ENCODE data around the gene HS1BP3. TPM values are rescaled to one million over a fixed set of nuclear protein-coding genes. Genes with fewer than 3 reads are reported as not detected.
A peak's percentile ranks its signal among the peaks of the same experiment; 100 is the strongest.

Gene HS1BP3
- total RNA-seq, 2 donors from 2014 or later, result 8.9 to 10.7 TPM

DNA sequence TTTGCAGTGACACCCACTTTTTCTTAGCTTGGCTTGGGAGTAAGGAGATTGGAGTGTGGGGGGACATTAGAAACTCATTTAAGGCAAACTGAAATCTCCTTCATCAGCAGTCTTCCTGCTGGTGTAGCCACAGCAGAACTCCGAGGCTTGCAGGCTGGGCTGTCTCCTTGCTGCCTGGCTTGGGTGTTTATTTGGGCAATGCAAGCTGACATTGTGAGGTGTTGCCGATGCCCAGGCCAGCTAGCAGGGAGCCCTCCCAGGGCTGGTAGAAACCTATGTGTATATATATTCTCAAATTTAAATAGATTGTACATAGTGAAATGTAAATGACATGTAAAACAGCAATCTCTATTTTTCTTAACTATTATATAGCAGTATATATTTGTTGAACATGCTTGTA, 27.9 kb upstream of the HS1BP3 start:
- Mint-ChIP-seq H3K27ac (no peak overlapping the region), H3K4me3 (no peak overlapping the region), H3K4me1 (no peaks in the 10 kb centered on the region), H3K36me3 (ENCODE audit: low read depth) (peaks cover 27% of the 10 kb centered on the region), H3K9me3 (no peaks in the 10 kb centered on the region), H3K27me3 (peaks cover 7% of the 10 kb centered on the region)
- no peak for ATAC-seq (replicated peaks)

GRCh38 chr2:20678086-20678395, 27.1 kb upstream of the HS1BP3 start:
- Mint-ChIP-seq H3K36me3 (ENCODE audit: low read depth) (peaks cover 20% of the 10 kb centered on the region), H3K4me1 (no peaks in the 10 kb centered on the region), H3K9me3 (no peaks in the 10 kb centered on the region), H3K4me3 (no peak overlapping the region), H3K27ac (no peak overlapping the region), H3K27me3 (peaks cover 14% of the 10 kb centered on the region)
- no peak for ATAC-seq (replicated peaks)

GRCh38 chr2:20677301-20678085, 26.6 kb upstream of the HS1BP3 start:
- Mint-ChIP-seq H3K9me3 (no peaks in the 10 kb centered on the region), H3K27me3 (peaks cover 18% of the 10 kb centered on the region), H3K4me1 (no peaks in the 10 kb centered on the region), H3K27ac (no peak overlapping the region), H3K36me3 (ENCODE audit: low read depth) (peaks cover 16% of the 10 kb centered on the region), H3K4me3 (no peak overlapping the region)
- ATAC-seq (replicated peaks), result no peak

- no peak for ATAC-seq (replicated peaks)
- no peaks in the 10 kb centered on the region for H3K9me3 Mint-ChIP-seq
- H3K27ac Mint-ChIP-seq, result no peak overlapping the region
- H3K36me3 Mint-ChIP-seq (ENCODE audit: low read depth), result peaks cover 7% of the 10 kb centered on the region
- H3K27me3 Mint-ChIP-seq, result peaks cover 24% of the 10 kb centered on the region
- H3K4me3 Mint-ChIP-seq, result no peak overlapping the region
- H3K4me1 Mint-ChIP-seq, result no peaks in the 10 kb centered on the region
Observed at GRCh38 chr2:20676353-20677215, 25.7 kb upstream of the HS1BP3 start.

DNA sequence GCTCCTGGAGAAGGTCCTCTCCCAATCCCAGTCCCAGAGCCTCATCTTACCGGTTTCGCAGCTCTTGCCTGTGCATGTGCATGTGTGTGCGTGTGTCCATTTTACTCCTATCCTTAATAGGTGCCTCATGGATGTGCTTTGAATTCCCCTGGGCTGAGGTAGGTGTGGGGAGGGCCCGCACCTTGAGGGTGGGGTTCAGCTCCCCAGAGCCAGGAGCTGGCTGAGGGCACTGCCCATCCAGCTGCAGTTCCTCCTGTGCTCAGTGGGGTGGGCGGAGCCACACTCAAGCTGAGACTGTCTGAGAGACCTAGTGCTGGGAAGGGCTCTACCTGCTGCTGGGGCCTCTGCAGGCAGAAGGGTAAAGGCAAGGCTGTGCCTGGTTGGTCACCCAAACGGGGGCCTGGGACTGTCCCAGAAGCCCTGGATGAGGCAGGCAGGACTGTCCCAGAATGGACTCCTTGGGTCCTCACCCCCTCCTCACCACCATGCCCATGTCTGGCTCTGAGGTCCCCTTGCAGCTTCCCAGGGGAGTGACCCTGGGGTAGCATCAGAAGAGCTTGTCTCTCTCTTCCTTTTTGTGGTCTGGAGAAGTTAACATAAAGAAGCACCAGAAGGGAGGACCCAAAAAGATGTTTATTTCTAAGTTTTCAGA, 24.9 kb upstream of the HS1BP3 start:
- Mint-ChIP-seq H3K27ac (no peak overlapping the region), H3K4me1 (no peaks in the 10 kb centered on the region), H3K9me3 (no peaks in the 10 kb centered on the region), H3K27me3 (peaks cover 29% of the 10 kb centered on the region), H3K36me3 (ENCODE audit: low read depth) (no peaks in the 10 kb centered on the region), H3K4me3 (no peak overlapping the region)
- peak; percentile 48 for ATAC-seq (replicated peaks)

DNA sequence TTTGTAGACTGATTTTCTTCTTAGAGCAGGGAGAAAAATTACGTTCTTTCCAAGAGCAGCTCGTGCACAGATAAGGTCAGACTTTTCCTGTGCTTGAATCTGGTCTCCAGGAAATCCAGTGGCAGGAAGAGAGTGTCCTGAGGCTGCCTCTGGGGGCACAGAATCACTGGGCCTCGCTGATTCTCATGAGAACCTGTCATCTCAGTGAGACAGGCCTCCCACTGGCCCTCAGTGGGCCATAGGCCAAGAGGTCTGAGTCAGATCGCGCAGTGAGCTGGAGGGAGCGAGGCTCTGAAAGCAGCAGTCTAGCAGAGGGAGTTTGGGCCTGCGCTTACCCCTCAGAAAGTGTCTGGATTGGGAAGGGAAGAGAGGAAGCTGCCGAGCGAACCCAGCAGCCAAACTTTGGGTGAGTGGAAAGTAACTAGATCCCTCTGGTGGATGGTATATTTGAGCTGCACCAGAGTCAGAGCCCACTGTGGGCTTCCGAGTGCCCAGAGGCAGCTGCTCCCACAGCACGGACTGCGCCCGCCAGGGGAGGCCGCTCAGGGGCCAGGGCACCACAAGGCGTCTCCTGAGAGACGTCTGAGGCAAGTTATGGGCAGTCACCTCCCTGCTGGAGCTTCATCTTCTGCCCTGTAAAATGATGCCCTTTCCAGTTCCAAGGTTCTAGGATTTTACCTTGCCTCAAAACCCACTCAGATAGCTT, 24.2 kb upstream of the HS1BP3 start:
- Mint-ChIP-seq H3K27me3 (peaks cover 29% of the 10 kb centered on the region), H3K4me3 (no peak overlapping the region), H3K36me3 (ENCODE audit: low read depth) (no peaks in the 10 kb centered on the region), H3K4me1 (no peaks in the 10 kb centered on the region), H3K27ac (no peak overlapping the region), H3K9me3 (no peaks in the 10 kb centered on the region)
- ATAC-seq (replicated peaks), result no peak

- Mint-ChIP-seq H3K4me3 (no peak overlapping the region), H3K36me3 (ENCODE audit: low read depth) (no peaks in the 10 kb centered on the region), H3K4me1 (no peaks in the 10 kb centered on the region), H3K27ac (no peak overlapping the region), H3K27me3 (peaks cover 32% of the 10 kb centered on the region), H3K9me3 (no peaks in the 10 kb centered on the region)
- no peak for ATAC-seq (replicated peaks)
Observed at GRCh38 chr2:20674309-20674965, 23.5 kb upstream of the HS1BP3 start.

- H3K27me3 Mint-ChIP-seq, result peaks cover 35% of the 10 kb centered on the region
- no peak for ATAC-seq (replicated peaks)
- no peaks in the 10 kb centered on the region for H3K36me3 Mint-ChIP-seq (ENCODE audit: low read depth)
- no peaks in the 10 kb centered on the region for H3K4me1 Mint-ChIP-seq
- no peaks in the 10 kb centered on the region for H3K9me3 Mint-ChIP-seq
- no peak overlapping the region for H3K4me3 Mint-ChIP-seq
- no peak overlapping the region for H3K27ac Mint-ChIP-seq
Observed at GRCh38 chr2:20673686-20674308, 22.9 kb upstream of the HS1BP3 start.

DNA sequence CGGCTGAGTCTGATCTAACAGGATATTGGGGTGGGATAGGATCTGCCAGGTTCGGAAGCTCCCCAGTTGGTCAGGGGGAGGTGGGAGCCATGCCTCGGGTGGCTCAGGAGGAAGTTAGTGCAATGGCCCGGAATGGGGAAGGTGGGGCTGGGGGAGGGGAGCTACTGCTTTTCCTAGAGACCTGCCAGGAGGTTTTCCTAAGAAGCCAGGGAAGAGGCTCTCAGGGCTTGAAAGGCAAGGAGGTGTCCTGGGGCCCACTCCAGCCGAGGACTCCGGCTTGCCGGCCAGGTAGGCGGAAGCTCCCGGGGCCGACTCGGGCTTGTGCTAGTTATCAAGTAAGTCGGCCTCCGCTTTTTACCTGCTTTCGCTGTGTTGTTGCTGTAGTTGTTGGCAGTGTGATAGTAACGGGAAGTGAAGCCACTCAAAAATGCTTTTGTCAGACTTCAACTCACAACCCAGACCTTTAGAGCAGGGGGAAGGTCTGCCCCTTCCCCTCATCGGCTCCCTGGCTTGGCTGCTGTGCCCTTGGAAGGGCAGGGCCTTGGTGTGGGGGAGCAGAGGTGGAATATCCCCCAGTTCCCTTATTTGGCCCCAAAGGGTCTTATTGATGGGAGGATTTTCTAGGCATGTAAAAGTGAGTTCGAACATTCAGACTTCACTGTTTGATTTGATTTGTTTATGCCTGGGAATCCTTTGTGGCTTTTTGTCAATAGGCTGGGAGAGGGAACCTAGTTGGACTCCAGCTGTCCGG, 21.5 kb upstream of the HS1BP3 start:
- ATAC-seq (replicated peaks), result no peak
- no peaks in the 10 kb centered on the region for H3K9me3 Mint-ChIP-seq
- no peak overlapping the region for H3K27ac Mint-ChIP-seq
- H3K27me3 Mint-ChIP-seq, result peaks cover 41% of the 10 kb centered on the region
- H3K4me3 Mint-ChIP-seq, result no peak overlapping the region
- no peaks in the 10 kb centered on the region for H3K4me1 Mint-ChIP-seq
- H3K36me3 Mint-ChIP-seq (ENCODE audit: low read depth), result no peaks in the 10 kb centered on the region

DNA sequence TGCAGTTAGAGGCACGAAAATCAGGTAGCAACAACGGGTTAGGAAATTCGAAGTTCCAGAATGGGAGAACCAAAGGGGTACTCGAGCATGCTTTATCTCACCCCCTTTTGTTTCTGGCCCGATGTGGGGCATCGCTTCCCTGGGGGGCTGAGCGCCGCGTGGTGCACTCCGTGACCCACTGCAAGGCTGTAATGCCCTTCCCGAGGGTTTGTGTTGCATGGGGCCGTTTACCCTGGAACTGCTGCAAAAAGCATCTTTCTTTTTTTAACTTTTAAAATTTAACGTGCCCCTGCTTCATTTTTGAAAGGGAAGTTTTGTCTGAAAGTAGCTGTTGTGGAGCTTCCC, 20.8 kb upstream of the HS1BP3 start:
- no peak overlapping the region for H3K27ac Mint-ChIP-seq
- H3K4me3 Mint-ChIP-seq, result peak overlapping the region; percentile 6
- H3K4me1 Mint-ChIP-seq, result no peaks in the 10 kb centered on the region
- no peak for ATAC-seq (replicated peaks)
- H3K27me3 Mint-ChIP-seq, result peaks cover 41% of the 10 kb centered on the region
- H3K9me3 Mint-ChIP-seq, result no peaks in the 10 kb centered on the region
- no peaks in the 10 kb centered on the region for H3K36me3 Mint-ChIP-seq (ENCODE audit: low read depth)

DNA sequence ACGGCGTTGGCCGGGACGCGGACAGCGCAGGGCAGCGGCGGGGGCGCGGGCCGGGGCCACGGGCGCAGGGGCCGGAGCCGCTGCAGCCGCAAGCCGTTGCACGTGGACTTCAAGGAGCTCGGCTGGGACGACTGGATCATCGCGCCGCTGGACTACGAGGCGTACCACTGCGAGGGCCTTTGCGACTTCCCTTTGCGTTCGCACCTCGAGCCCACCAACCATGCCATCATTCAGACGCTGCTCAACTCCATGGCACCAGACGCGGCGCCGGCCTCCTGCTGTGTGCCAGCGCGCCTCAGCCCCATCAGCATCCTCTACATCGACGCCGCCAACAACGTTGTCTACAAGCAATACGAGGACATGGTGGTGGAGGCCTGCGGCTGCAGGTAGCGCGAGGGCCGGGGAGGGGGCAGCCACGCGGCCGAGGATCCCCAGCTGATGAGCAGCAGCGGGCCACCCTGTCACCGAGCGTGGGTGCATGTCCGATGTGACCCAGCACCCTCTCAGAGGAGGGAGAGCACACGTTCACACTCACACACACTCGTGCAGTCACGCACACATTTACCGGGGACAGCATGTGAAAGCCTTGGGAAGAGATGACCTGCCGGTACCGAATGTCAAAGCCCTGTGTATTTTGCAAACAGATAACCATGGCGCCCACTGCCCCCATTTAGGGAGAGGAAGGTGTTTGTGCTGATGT, 20.3 kb upstream of the HS1BP3 start:
- H3K27me3 Mint-ChIP-seq, result peaks cover 43% of the 10 kb centered on the region

GRCh38 chr2:20670315-20671035, 19.6 kb upstream of the HS1BP3 start:
- no peaks in the 10 kb centered on the region for H3K36me3 Mint-ChIP-seq (ENCODE audit: low read depth)
- peaks cover 46% of the 10 kb centered on the region for H3K27me3 Mint-ChIP-seq
- ATAC-seq (replicated peaks), result no peak
- no peak overlapping the region for H3K27ac Mint-ChIP-seq
- no peak overlapping the region for H3K4me3 Mint-ChIP-seq
- H3K4me1 Mint-ChIP-seq, result no peaks in the 10 kb centered on the region
- H3K9me3 Mint-ChIP-seq, result no peaks in the 10 kb centered on the region

More for the DNA sequence above, 20.3 kb upstream of the HS1BP3 start:
- Mint-ChIP-seq H3K9me3 (no peaks in the 10 kb centered on the region), H3K36me3 (ENCODE audit: low read depth) (no peaks in the 10 kb centered on the region), H3K4me1 (no peaks in the 10 kb centered on the region), H3K27ac (no peak overlapping the region), H3K4me3 (peak overlapping the region; percentile 6)
- ATAC-seq (replicated peaks), result no peak

All from activated T-helper 17 cell treated with anti-CD3 and anti-CD28 coated beads, Interleukin-2, amount 50 U/mL, for 72 hours (primary cell).